ENCODE data around the gene TMEM121B. TPM values are rescaled to one million over a fixed set of nuclear protein-coding genes. Genes with fewer than 3 reads are reported as not detected.

TMEM121B gene
- total and polyA plus RNA-seq, 2 donors (not counting 1 experiment from before 2014, with no cell fraction given) = 0.12 TPM; not detected in 1

- Mint-ChIP-seq H3K4me1 (peaks cover 10% of the 10 kb centered on the region), H3K9me3 (ENCODE audit: insufficient read depth) (no peaks in the 10 kb centered on the region), H3K4me3 (no peak overlapping the region), H3K27me3 (peaks cover 1% of the 10 kb centered on the region), H3K27ac (no peak overlapping the region)
- Histone ChIP-seq H3K79me2 (ENCODE audit: control insufficient read depth, insufficient read depth, low read length) (no peaks in the 10 kb centered on the region), H3K27me3 (replicated peaks in 1 of 4; ENCODE audit: control extremely low read depth in 1 of 4, control insufficient read depth in 3 of 4, insufficient read depth in 4 of 4, low read length in 3 of 4) (no peaks in the 10 kb centered on the region), H2AFZ (ENCODE audit: insufficient read depth, low read depth, low read length, poor library complexity, severe bottlenecking) (no peak overlapping the region), H3K27ac (ENCODE audit: low read length in 2 of 2) (no peak overlapping the region), H4K20me1 (ENCODE audit: control insufficient read depth, insufficient read depth, low read length, poor library complexity, severe bottlenecking) (no peaks in the 10 kb centered on the region), H3K4me3 (ENCODE audit: control extremely low read depth in 1 of 5, extremely low read depth in 1 of 5, insufficient read depth in 1 of 5, low read depth in 2 of 5, low read length in 4 of 5) (no peak overlapping the region), H3K36me3 (replicated peaks in 1 of 2; ENCODE audit: control extremely low read depth in 1 of 2, control insufficient read depth in 1 of 2, extremely low read depth in 1 of 2, insufficient read depth in 2 of 2, low read length in 1 of 2) (peaks cover 0 to 35% of the 10 kb centered on the region in 2 experiments), H3K9ac (ENCODE audit: low read length) (no peak overlapping the region), H3K9me3 (ENCODE audit: control extremely low read depth in 1 of 3, control insufficient read depth in 2 of 3, insufficient read depth in 1 of 3, low read length in 2 of 3) (no peaks in the 10 kb centered on the region), H3K4me2 (replicated peaks; ENCODE audit: low read depth, low read length, poor library complexity, severe bottlenecking) (no peak overlapping the region), H3K4me1 (ENCODE audit: control insufficient read depth in 2 of 2, insufficient read depth in 2 of 2, low read length in 2 of 2) (peaks cover 0 to 12% of the 10 kb centered on the region in 2 donors)
- ChIA-PET POLR2A (no interaction called here), CTCF (no interaction called here)
- intact Hi-C loops (cut with micrococcal nuclease) = no loop called here
- 92% methylated on average over 13 of the region's 13 CpGs for WGBS (ENCODE audit: insufficient coverage)
- DNase-seq (no peak), ATAC-seq (ENCODE audit: low read depth) (no peak)
- TF ChIP-seq EZH2 (IDR thresholded peaks at IDR 0.05; ENCODE audit: borderline replicate concordance, insufficient read depth, low read depth, low read length, poor library complexity, severe bottlenecking) (no peak), CTCF (IDR thresholded peaks at IDR 0.05) (no peak)
Measured at GRCh38 chr22:17110791-17111550, 10.2 kb downstream of the TMEM121B start.

DNA sequence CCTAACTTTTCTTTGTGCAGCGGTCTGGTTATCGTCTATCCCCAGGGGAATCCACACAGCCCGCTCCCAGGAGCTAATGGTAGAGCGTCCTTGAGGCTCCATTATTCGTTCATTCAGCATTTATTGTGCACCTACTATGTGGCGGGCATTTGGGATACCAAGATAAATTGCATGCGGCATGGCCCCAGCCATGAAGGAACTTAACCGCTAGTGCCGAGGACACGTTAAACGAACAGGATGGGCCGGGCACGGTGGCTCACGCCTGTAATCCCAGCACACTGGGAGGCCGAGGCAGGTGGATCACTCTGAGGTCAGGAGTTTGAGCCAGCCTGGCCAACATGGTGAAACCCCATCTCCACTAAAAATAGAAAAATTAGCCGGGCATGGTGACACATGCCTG lies 11.2 kb downstream of the TMEM121B start:
- no peak overlapping the region for H3K27ac ChIP-seq (ENCODE audit: low read length in 2 of 2)
- H4K20me1 ChIP-seq (ENCODE audit: control insufficient read depth, insufficient read depth, low read length, poor library complexity, severe bottlenecking) = no peaks in the 10 kb centered on the region
- peaks cover 0 to 43% of the 10 kb centered on the region in 2 experiments for H3K36me3 ChIP-seq (replicated peaks in 1 of 2; ENCODE audit: control extremely low read depth in 1 of 2, control insufficient read depth in 1 of 2, extremely low read depth in 1 of 2, insufficient read depth in 2 of 2, low read length in 1 of 2)
- peaks cover 0 to 11% of the 10 kb centered on the region in 2 donors for H3K4me1 ChIP-seq (ENCODE audit: control insufficient read depth in 2 of 2, insufficient read depth in 2 of 2, low read length in 2 of 2)
- intact Hi-C loops (cut with micrococcal nuclease) = no loop called here
- no peak for ATAC-seq (ENCODE audit: low read depth)
- no peak for DNase-seq
- H3K4me2 ChIP-seq (replicated peaks; ENCODE audit: low read depth, low read length, poor library complexity, severe bottlenecking) = no peak overlapping the region
- Mint-ChIP-seq H3K4me1 (peaks cover 6% of the 10 kb centered on the region), H3K27ac (no peak overlapping the region), H3K4me3 (no peak overlapping the region), H3K9me3 (ENCODE audit: insufficient read depth) (no peaks in the 10 kb centered on the region), H3K27me3 (no peaks in the 10 kb centered on the region)
- TF ChIP-seq CTCF (IDR thresholded peaks at IDR 0.05) (no peak), EZH2 (IDR thresholded peaks at IDR 0.05; ENCODE audit: borderline replicate concordance, insufficient read depth, low read depth, low read length, poor library complexity, severe bottlenecking) (no peak)
- no peaks in the 10 kb centered on the region for H3K9me3 ChIP-seq (ENCODE audit: control extremely low read depth in 1 of 3, control insufficient read depth in 2 of 3, insufficient read depth in 1 of 3, low read length in 2 of 3)
- H2AFZ ChIP-seq (ENCODE audit: insufficient read depth, low read depth, low read length, poor library complexity, severe bottlenecking) = no peak overlapping the region
- ChIA-PET CTCF (no interaction called here), POLR2A (no interaction called here)
- no peak overlapping the region for H3K4me3 ChIP-seq (ENCODE audit: control extremely low read depth in 1 of 5, extremely low read depth in 1 of 5, insufficient read depth in 1 of 5, low read depth in 2 of 5, low read length in 4 of 5)
- 90% methylated on average over 15 of the region's 16 CpGs for WGBS (ENCODE audit: insufficient coverage)
- no peak overlapping the region for H3K9ac ChIP-seq (ENCODE audit: low read length)
- no peaks in the 10 kb centered on the region for H3K79me2 ChIP-seq (ENCODE audit: control insufficient read depth, insufficient read depth, low read length)
- no peaks in the 10 kb centered on the region for H3K27me3 ChIP-seq (replicated peaks in 1 of 4; ENCODE audit: control extremely low read depth in 1 of 4, control insufficient read depth in 3 of 4, insufficient read depth in 4 of 4, low read length in 3 of 4)
